Neural cell (in vitro differentiated cells): ENCODE results near the gene DNAJB4. TPM values are rescaled to one million over a fixed set of nuclear protein-coding genes. Genes with fewer than 3 reads are reported as not detected.

Experiments
- H2AFZ ChIP-seq: fragments of 200-600, 300-800 bp; sonication (generic), shearing (Covaris generic); 2 replicates; pipeline ENCODE4 v1.6.0; 2014; ENCODE audit warnings: low read depth, mild to moderate bottlenecking, antibody characterized with exemption, low read length, moderate library complexity
- H3F3A ChIP-seq: fragments of 200-600 bp; shearing (Covaris generic); 2 replicates; pipeline ENCODE4 v1.6.1; 2016; ENCODE audit warnings: mild to moderate bottlenecking, moderate library complexity, mixed read lengths, antibody characterized with exemption, low read length; ENCODE audit not compliant: insufficient read depth, poor library complexity, severe bottlenecking
- H3K27ac ChIP-seq: fragments of 200-600, 300-800 bp; sonication (generic), shearing (Covaris generic); 2 replicates; pipeline ENCODE4 v1.5.1; 2014; ENCODE audit warnings: mild to moderate bottlenecking, low read length, moderate library complexity
- H3K27me3 ChIP-seq: fragments of 300-800, 200-600 bp; sonication (generic), shearing (Covaris generic); 2 replicates; pipeline ENCODE4 v1.6.0; 2014; ENCODE audit warnings: mild to moderate bottlenecking, low read depth, low read length, moderate library complexity; ENCODE audit not compliant: insufficient read depth
- H3K36me3 ChIP-seq: fragments of 300-800, 200-600 bp; sonication (generic), shearing (Covaris generic); 2 replicates; pipeline ENCODE4 v1.5.1; 2014; ENCODE audit warnings: mild to moderate bottlenecking, antibody characterized with exemption, low read length, moderate library complexity; ENCODE audit not compliant: insufficient read depth
- H3K4me2 ChIP-seq: fragments of 300-800, 200-600 bp; sonication (generic), shearing (Covaris generic); 2 replicates; pipeline ENCODE4 v1.6.0; 2014; ENCODE audit warnings: mild to moderate bottlenecking, low read length
- H3K4me3 ChIP-seq: fragments of 300-800, 200-600 bp; sonication (generic), shearing (Covaris generic); 2 replicates; pipeline ENCODE4 v1.5.1; 2014; ENCODE audit warnings: mild to moderate bottlenecking, low read length, moderate library complexity
- H3K79me2 ChIP-seq: fragments of 200-600 bp; shearing (Covaris generic); replicated peaks from 2 replicates; pipeline ENCODE4 v1.6.0; 2014; ENCODE audit warnings: mild to moderate bottlenecking, low read length, moderate library complexity; ENCODE audit not compliant: insufficient read depth
- H3K9ac ChIP-seq: fragments of 300-800, 200-600 bp; sonication (generic), shearing (Covaris generic); 2 replicates; pipeline ENCODE4 v1.6.1; 2016; ENCODE audit warnings: mild to moderate bottlenecking, low read length, mixed read lengths
- H3K9me2 ChIP-seq: fragments of 200-600 bp; shearing (Covaris generic); 2 replicates; pipeline ENCODE4 v1.6.1; 2016; ENCODE audit warnings: mild to moderate bottlenecking, low read length, mixed read lengths; ENCODE audit not compliant: insufficient read depth
- H3K9me3 ChIP-seq: fragments of 200-600, 300-800 bp; sonication (generic), shearing (Covaris generic); 2 replicates; pipeline ENCODE4 v1.6.1; 2016; ENCODE audit warnings: mild to moderate bottlenecking, mixed run types, low read length, moderate library complexity, mixed read lengths
- H4K20me1 ChIP-seq: fragments of 200-600 bp; shearing (Covaris generic); 2 replicates; pipeline ENCODE4 v1.6.1; 2016; ENCODE audit warnings: mild to moderate bottlenecking, mixed run types; ENCODE audit not compliant: insufficient read depth
- CTCF ChIP-seq: fragments of 450-650 bp; IDR thresholded peaks from 2 replicates; pipeline ENCODE4 v1.5.1; 2014; ENCODE audit warnings: antibody characterized with exemption, mild to moderate bottlenecking, moderate library complexity; ENCODE audit not compliant: poor library complexity, severe bottlenecking
- EP300 ChIP-seq: fragments of 450-650 bp; conservative IDR thresholded peaks from 2 replicates; pipeline ENCODE4 v1.6.1; 2014; ENCODE audit warnings: antibody characterized with exemption, mild to moderate bottlenecking, moderate library complexity; ENCODE audit not compliant: poor library complexity, severe bottlenecking
- EZH2 ChIP-seq: fragments of 200-600, 300-800 bp; shearing (Covaris generic), sonication (generic); IDR thresholded peaks from 2 replicates; pipeline ENCODE4 v1.6.1; 2014; ENCODE audit warnings: antibody characterized with exemption, low read length, borderline replicate concordance, mild to moderate bottlenecking; ENCODE audit not compliant: insufficient read depth, poor library complexity, severe bottlenecking
- MXI1 ChIP-seq: fragments of 450-650 bp; conservative IDR thresholded peaks from 2 replicates; pipeline ENCODE4 v1.6.1; 2014; ENCODE audit warnings: antibody characterized with exemption, mild to moderate bottlenecking; ENCODE audit not compliant: poor library complexity, severe bottlenecking
- POLR2AphosphoS5 ChIP-seq: IDR thresholded peaks from 2 replicates; pipeline ENCODE4 v1.6.1; 2012
- RAD21 ChIP-seq: fragments of 450-650 bp; conservative IDR thresholded peaks from 2 replicates; pipeline ENCODE4 v1.6.1; 2014; ENCODE audit warnings: antibody characterized with exemption, mild to moderate bottlenecking, moderate library complexity
- SMC3 ChIP-seq: fragments of 450-650 bp; conservative IDR thresholded peaks from 2 replicates; pipeline ENCODE4 v1.6.1; 2014; ENCODE audit warnings: antibody characterized with exemption, mild to moderate bottlenecking, moderate library complexity; ENCODE audit not compliant: poor library complexity
- TAF1 ChIP-seq: IDR thresholded peaks from 2 replicates; pipeline ENCODE4 v1.6.1; 2012; ENCODE audit warnings: low read depth
- polyA plus RNA-seq: library from polyadenylated mRNA; depleted of rRNA; stranded (reverse); fragments of >200 nt; gene quantifications from 2 replicates; pipeline ENCODE4 v1.2.3, GENCODE V29; 2014
- TF ChIP-seq, protein P1 (sequence below): IDR thresholded peaks from 2 replicates; pipeline ENCODE4 v1.6.1; 2012; ENCODE audit warnings: borderline replicate concordance

The DNAJB4 gene
- polyA plus RNA-seq, 1 donor from 2014 or later = 42.2 TPM

- no peaks in the 10 kb centered on the region for H3K9me3 ChIP-seq
- TF ChIP-seq RAD21 (no peak), EP300 (no peak), POLR2AphosphoS5 (no peak), MXI1 (no peak), CTCF (no peak), SMC3 (no peak), EZH2 (no peak), TAF1 (no peak)
- TF ChIP-seq, protein P1, sequence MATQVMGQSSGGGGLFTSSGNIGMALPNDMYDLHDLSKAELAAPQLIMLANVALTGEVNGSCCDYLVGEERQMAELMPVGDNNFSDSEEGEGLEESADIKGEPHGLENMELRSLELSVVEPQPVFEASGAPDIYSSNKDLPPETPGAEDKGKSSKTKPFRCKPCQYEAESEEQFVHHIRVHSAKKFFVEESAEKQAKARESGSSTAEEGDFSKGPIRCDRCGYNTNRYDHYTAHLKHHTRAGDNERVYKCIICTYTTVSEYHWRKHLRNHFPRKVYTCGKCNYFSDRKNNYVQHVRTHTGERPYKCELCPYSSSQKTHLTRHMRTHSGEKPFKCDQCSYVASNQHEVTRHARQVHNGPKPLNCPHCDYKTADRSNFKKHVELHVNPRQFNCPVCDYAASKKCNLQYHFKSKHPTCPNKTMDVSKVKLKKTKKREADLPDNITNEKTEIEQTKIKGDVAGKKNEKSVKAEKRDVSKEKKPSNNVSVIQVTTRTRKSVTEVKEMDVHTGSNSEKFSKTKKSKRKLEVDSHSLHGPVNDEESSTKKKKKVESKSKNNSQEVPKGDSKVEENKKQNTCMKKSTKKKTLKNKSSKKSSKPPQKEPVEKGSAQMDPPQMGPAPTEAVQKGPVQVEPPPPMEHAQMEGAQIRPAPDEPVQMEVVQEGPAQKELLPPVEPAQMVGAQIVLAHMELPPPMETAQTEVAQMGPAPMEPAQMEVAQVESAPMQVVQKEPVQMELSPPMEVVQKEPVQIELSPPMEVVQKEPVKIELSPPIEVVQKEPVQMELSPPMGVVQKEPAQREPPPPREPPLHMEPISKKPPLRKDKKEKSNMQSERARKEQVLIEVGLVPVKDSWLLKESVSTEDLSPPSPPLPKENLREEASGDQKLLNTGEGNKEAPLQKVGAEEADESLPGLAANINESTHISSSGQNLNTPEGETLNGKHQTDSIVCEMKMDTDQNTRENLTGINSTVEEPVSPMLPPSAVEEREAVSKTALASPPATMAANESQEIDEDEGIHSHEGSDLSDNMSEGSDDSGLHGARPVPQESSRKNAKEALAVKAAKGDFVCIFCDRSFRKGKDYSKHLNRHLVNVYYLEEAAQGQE = no peak
- H3K9ac ChIP-seq = no peak overlapping the region
These were observed 48.8 kb downstream of the DNAJB4 start for GRCh38 chr1:78053498-78053897.

GRCh38 chr1:78054559-78054958 lies 49.8 kb downstream of the DNAJB4 start:
- TF ChIP-seq CTCF (no peak), TAF1 (no peak)
- H3K36me3 ChIP-seq = no peaks in the 10 kb centered on the region
- H3K9me2 ChIP-seq = no peaks in the 10 kb centered on the region
- H2AFZ ChIP-seq = no peak overlapping the region
- no peaks in the 10 kb centered on the region for H3K79me2 ChIP-seq
- H3K4me3 ChIP-seq = no peak overlapping the region
- no peaks in the 10 kb centered on the region for H4K20me1 ChIP-seq
- no peak overlapping the region for H3K27ac ChIP-seq
- no peaks in the 10 kb centered on the region for H3K9me3 ChIP-seq
- H3K4me2 ChIP-seq = no peak overlapping the region
- no peaks in the 10 kb centered on the region for H3K27me3 ChIP-seq
- no peak overlapping the region for H3K9ac ChIP-seq
- no peaks in the 10 kb centered on the region for H3F3A ChIP-seq

More at GRCh38 chr1:78053498-78053897, 48.8 kb downstream of the DNAJB4 start:
- no peaks in the 10 kb centered on the region for H3K27me3 ChIP-seq
- no peak overlapping the region for H2AFZ ChIP-seq
- no peaks in the 10 kb centered on the region for H3K79me2 ChIP-seq
- H3K9me2 ChIP-seq = no peaks in the 10 kb centered on the region
- no peaks in the 10 kb centered on the region for H3K36me3 ChIP-seq
- no peak overlapping the region for H3K27ac ChIP-seq
- no peak overlapping the region for H3K4me3 ChIP-seq
- H3F3A ChIP-seq = no peaks in the 10 kb centered on the region
- H3K4me2 ChIP-seq = no peak overlapping the region
- H4K20me1 ChIP-seq = no peaks in the 10 kb centered on the region
